RWPE1 (cell line): ENCODE measurements around the gene MED15.

Source experiments
- CTCF ChIA-PET: fragments of 350-600 bp; sonication (Branson Sonifier 250); formaldehyde crosslinking; extraction: SDS; loops from one replicate; lab custom pipeline; 2021; lab: Yijun Ruan, JAX
- POLR2A ChIA-PET: fragments of 400-600 bp; formaldehyde crosslinking; extraction: SDS; loops from one replicate; lab custom pipeline; 2020; ENCODE audit warnings: antibody characterized with exemption; ENCODE audit not compliant: low non-redundant PET; lab: Yijun Ruan, JAX
- DNase-seq: peaks from one replicate; pipeline ENCODE4 v3.0.0; 2012; ENCODE audit warnings: low spot score
- H3K27ac ChIP-seq: fragments of 450-650 bp; 2 replicates; pipeline ENCODE4 v1.5.1; 2017
- TF ChIP-seq, protein P1 (sequence below): fragments of 450-650 bp; conservative IDR thresholded peaks from 2 replicates; pipeline ENCODE4 v1.5.1; 2017; ENCODE audit warnings: low read depth, mild to moderate bottlenecking

Gene MED15

GRCh38 chr22:20558534-20558933, 51.1 kb downstream of the MED15 start:
- DNase-seq = no peak
- ChIA-PET CTCF (interaction anchor here (1.2 kb wide), 1 partner anchor 9 kb away, joined by 5 read pairs; no protein-coding TSS in a partner anchor), POLR2A (no interaction called here)
- TF ChIP-seq, protein P1, sequence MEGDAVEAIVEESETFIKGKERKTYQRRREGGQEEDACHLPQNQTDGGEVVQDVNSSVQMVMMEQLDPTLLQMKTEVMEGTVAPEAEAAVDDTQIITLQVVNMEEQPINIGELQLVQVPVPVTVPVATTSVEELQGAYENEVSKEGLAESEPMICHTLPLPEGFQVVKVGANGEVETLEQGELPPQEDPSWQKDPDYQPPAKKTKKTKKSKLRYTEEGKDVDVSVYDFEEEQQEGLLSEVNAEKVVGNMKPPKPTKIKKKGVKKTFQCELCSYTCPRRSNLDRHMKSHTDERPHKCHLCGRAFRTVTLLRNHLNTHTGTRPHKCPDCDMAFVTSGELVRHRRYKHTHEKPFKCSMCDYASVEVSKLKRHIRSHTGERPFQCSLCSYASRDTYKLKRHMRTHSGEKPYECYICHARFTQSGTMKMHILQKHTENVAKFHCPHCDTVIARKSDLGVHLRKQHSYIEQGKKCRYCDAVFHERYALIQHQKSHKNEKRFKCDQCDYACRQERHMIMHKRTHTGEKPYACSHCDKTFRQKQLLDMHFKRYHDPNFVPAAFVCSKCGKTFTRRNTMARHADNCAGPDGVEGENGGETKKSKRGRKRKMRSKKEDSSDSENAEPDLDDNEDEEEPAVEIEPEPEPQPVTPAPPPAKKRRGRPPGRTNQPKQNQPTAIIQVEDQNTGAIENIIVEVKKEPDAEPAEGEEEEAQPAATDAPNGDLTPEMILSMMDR = no peak
- peak overlapping the region; percentile 24 for H3K27ac ChIP-seq

DNA sequence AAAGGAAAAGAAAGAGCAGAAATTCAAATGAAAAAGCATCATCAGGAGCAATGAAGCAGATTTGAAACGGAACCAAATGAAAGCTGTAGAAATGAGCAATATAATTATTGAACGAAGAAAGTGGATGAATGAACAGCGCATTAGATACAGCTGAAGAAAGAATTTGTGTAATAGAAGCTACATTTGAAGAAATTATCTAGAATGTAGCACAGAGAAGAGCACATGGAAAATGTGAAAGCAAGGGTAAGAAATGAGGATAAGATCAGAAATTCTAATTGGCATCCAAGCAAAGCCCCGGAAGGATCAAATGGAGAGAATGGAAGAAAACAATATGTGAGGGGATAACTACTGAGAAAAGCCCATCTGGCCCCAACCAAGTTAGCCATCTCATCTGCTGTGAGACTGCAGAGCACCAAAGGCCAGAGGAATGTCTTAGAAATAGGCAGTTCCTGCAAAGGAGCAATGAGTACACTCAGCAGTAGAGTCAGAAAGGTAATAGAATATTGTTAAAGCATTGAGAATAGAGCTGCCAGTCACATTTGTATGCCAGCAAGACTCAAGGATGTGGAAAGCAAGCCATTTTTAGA, 51.9 kb downstream of the MED15 start:
- CTCF ChIA-PET = no interaction called here
- TF ChIP-seq, protein P1 = no peak
- no peak overlapping the region for H3K27ac ChIP-seq
- DNase-seq = no peak
- POLR2A ChIA-PET = no interaction called here

DNA sequence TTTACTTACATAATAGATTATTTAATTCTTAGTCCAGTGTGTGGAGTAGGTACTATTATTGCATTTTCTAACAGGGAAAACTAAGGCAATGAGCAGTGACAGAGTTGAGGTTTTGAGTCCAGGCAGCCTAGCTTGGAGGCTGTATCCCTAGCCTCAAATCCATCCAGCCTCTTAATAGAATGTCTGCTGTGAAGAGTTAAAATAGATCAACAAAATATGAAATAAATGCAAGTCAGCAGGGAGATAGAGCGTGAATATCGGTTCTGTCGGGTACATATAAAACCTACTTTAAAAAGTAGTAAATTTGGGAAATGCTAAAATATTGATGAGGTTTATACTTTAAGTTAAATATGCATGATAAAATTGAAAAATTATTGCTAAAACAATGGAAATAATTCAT, 53.3 kb downstream of the MED15 start:
- ChIA-PET CTCF (no interaction called here), POLR2A (no interaction called here)
- peak overlapping the region; percentile 21; the same call in 1 of the 2 replicates for H3K27ac ChIP-seq
- TF ChIP-seq, protein P1 = no peak
- no peak for DNase-seq

GRCh38 chr22:20561882-20562281, 54.5 kb downstream of the MED15 start:
- TF ChIP-seq, protein P1 = no peak
- H3K27ac ChIP-seq = peak overlapping the region; percentile 35
- ChIA-PET CTCF (no interaction called here), POLR2A (no interaction called here)
- DNase-seq = no peak

GRCh38 chr22:20562607-20563465, 55.4 kb downstream of the MED15 start:
- CTCF ChIA-PET = interaction anchor here (0.6 kb wide), 1 partner anchor 17 kb away, joined by 4 read pairs; no protein-coding TSS in a partner anchor
- TF ChIP-seq, protein P1 = no peak
- POLR2A ChIA-PET = no interaction called here
- no peak for DNase-seq
- H3K27ac ChIP-seq = peak overlapping the region; percentile 35

DNA sequence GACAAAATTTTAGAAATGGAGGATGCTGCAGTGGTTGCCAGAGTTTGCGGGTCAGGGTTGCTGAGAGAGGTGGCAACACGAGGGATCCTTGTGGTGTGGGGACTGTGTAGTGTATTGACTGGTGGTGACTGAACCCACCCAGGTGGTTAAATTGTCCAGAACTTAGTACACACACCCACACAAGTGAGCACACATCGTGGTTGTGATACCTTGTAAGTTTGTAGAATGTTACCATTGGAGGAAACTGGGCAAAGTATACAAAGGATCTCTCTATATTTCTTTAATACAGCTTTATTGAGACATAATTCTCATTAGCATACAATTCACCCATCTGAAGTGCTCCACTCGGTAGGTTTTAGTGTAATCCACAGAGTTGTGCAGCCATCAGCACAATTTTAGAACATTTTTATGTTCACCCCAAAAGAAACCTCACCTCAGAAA, 56.1 kb downstream of the MED15 start:
- ChIA-PET CTCF (no interaction called here), POLR2A (no interaction called here)
- DNase-seq = no peak
- TF ChIP-seq, protein P1 = no peak
- H3K27ac ChIP-seq = peak overlapping the region; percentile 26; the same call in 1 of the 2 replicates
